ENCODE measurements around the gene TCP10L.

- no peak for TF ChIP-seq REST (IDR thresholded peaks at IDR 0.05; ENCODE audit: insufficient read depth in 1 of 2, low read depth in 2 of 2, low read length in 2 of 2)
- TF ChIP-seq TAF1 (IDR thresholded peaks at IDR 0.05; ENCODE audit: borderline replicate concordance, insufficient read depth, low read length) = no peak
- no peak for TF ChIP-seq FOXP2 (optimal IDR thresholded peaks at IDR 0.05; ENCODE audit: borderline replicate concordance, extremely low read depth, extremely low read length, insufficient read depth)
- TF ChIP-seq POLR2AphosphoS5 (IDR thresholded peaks at IDR 0.05; ENCODE audit: low read depth, low read length) = no peak
- no peak for TF ChIP-seq SIN3A (IDR thresholded peaks at IDR 0.05; ENCODE audit: borderline replicate concordance, insufficient read depth, low read length)
These were observed 17.8 kb upstream of the TCP10L start for GRCh38 chr21:32603131-32603530.
